Tibial nerve (tissue), 4 donors: ENCODE results near the gene CAMKK2.

Experiments used
- CTCF ChIP-seq, 5 experiments: fragments of 200-600 bp in 3 of 5; fragments of 450-650 bp in 2 of 5; sonication (generic) in 3 of 5; IDR thresholded peaks; one replicate each; pipeline ENCODE4 v1.5.1; 2016 to 2019; ENCODE audit warnings: antibody characterized with exemption in 5 of 5, mild to moderate bottlenecking in 3 of 5, moderate library complexity in 2 of 5
- EP300 ChIP-seq, 2 donors: sonication (generic); formaldehyde crosslinking; IDR thresholded peaks; one replicate each; pipeline ENCODE4 v1.6.1; 2017; ENCODE audit warnings: antibody characterized with exemption in 2 of 2, mild to moderate bottlenecking in 1 of 2
- POLR2A ChIP-seq, 2 donors: fragments of 450-650 bp; IDR thresholded peaks; one replicate each; pipeline ENCODE4 v1.6.1; 2017; ENCODE audit warnings: antibody characterized with exemption in 2 of 2, mild to moderate bottlenecking in 2 of 2, moderate library complexity in 2 of 2

GRCh38 chr12:121294151-121294889, 2.2 kb downstream of the CAMKK2 start:
- TF ChIP-seq CTCF (IDR thresholded peaks at IDR 0.05) (no peak), POLR2A (IDR thresholded peaks at IDR 0.05) (no peak), EP300 (IDR thresholded peaks at IDR 0.05) (no peak)
